Activated CD4-positive, CD25-positive, alpha-beta regulatory T cell treated with anti-CD3 and anti-CD28 coated beads, Interleukin-2, amount 50 U/mL, for 24 hours (primary cell): ENCODE results near the gene NUTM2G.
"Not testable (repeated sequence)": the region's sequence is repeated elsewhere in the genome, so short reads cannot be mapped to it uniquely, and the experiment has no call there.

Experiments
- ATAC-seq, 2 donors: fragments of 150-1000 bp; cut with Tn5 transposase; one replicate each; pipeline ENCODE4 v1.10.0; 2021; ENCODE audit warnings: mild to moderate bottlenecking in 1 of 2, moderate library complexity in 1 of 2

Gene NUTM2G

DNA sequence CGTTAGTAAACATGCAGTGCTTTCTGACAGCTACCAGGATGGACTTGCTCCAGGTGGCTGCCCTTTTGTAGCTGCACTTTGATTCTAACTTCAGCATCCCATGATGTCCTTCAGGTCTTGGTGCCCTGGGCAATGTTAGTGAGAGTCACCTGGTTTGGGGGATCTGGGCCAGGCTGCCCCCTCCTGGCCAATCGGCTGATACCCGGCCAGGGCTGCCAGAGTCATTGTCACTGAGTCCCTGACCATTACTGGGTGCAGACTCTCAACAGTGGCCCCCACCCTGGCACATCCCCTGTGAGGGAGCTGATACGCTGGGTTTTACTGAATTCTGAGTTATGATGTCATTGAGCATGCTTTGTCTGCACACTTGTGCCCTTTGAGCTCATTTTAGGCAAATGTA is 13.5 kb downstream of the NUTM2G start:
- not testable (repeated sequence) for ATAC-seq

DNA sequence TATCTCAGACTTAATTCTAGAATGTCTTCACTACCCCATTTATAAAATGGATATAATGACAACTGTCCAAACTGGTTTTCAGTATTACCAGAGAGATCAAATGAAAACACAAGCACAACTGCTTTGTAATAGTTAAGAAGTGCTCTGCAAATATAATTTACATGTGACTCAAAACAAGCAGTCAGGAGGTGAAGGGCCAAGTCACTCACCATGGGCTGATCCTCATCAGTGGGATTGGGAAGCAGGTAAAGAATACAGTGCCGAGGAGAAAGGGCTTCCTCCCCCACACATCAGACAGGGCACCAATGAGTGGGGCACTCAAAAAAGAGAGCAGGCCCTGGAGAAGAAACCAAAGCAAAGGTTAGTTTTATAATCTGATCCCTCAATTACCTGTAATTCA is 20.7 kb downstream of the NUTM2G start:
- not testable (repeated sequence) for ATAC-seq

DNA sequence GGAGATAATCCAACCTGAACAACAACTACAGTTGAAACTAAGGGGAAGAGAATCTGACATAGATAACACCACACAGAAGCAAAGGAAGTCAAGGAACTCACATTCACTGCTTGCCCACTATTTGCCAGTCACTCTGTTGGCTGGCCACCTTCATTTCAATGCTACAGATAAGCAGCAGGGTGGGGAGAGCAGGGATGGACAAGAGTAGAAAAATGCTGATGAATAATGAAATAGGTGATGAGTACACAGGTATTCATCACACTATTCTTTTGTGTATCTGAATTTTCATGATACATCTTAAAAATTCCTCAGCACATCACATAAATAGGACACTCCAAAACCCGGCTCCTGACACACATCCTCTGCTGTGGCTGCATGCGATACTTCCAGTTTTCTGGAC is 21.9 kb downstream of the NUTM2G start:
- not testable (repeated sequence) for ATAC-seq

DNA sequence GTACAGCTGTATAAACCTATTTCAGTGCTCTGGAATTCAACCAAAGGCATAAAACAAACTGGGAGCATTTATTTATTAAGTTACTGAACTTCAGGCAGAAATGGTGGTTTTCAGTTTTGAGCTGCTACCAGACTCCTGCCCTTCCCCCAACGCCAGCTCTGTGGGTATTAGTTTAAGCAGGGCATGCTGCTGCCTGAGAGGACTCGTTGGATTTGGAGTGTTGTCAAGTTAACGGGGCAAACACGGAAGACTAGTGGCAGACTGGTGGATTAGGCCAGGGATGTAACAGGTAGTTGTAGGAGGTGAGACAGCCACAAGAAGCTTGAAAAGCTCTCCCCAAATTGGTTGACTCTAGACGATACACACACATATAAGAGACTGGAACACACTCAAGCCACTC is 38.9 kb downstream of the NUTM2G start:
- ATAC-seq: not testable (repeated sequence)

DNA sequence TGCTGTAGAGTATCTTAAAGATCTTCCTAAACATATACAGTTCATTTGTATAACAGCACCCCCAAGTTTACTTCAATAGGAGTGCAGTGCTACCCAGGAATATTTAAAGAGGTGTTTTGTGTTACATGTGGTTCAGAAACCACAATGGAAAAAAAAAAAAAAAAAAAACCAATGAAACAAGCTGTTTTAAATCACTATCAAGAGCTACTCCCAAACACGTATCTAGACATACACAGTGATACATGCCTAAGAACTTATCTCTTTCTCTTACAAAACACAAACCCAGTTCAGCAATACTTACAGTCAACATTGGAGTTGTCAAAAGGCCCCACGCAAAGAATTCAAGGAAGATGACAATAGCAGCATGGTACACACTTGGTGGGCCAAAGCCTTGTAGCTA is 43.9 kb downstream of the NUTM2G start:
- ATAC-seq: peak in 1 of 2 donors; percentile 13

- ATAC-seq: not testable (repeated sequence)
Observed at GRCh38 chr9:96974037-96974436, 45.4 kb downstream of the NUTM2G start.

- not testable (repeated sequence) for ATAC-seq
Observed at GRCh38 chr9:96983496-96984122, 55.0 kb downstream of the NUTM2G start.

DNA sequence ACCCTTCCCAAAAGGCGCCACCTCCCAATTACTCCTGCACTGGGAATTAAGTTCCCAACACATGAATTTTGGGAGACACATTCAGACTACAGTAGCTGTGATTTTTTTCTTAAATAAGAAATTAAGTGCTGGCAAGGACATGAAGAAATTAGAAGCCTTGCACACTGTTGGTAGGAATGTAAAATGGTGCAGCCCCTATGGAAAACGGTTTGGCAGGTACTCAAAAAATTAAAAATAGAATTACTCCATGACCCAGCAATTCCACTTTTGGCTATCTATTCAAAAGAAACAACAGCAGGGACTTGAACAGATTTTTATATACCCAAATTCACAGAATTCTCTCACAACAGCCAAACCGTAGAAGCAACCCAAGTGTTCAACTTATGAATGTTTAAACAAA is 55.5 kb downstream of the NUTM2G start:
- ATAC-seq: not testable (repeated sequence)

DNA sequence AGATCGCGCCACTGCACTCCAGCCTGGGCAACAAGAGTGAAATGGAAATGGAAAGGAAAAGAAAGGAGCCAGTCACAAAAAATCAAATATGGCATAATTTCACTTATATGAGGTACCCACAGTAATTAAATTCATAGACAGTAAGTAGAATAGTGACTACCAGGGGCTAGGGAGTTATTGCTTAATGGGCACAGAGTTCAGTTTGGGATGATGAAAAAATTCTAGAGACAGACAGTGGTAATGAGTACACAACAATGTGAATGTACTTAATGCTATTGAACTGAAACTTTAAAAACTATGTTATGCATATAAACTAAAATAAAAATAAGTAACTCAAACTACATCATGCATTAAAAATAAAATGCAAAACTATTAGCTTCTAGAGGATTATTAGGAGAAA is 56.2 kb downstream of the NUTM2G start:
- not testable (repeated sequence) for ATAC-seq
